Chondrocyte (in vitro differentiated cells): Measurements from ENCODE around the gene TSHZ2. TPM values are rescaled to one million over a fixed set of nuclear protein-coding genes. Genes with fewer than 3 reads are reported as not detected.

Source experiments
- DNase-seq: peaks from one replicate; pipeline ENCODE4 v3.0.0; 2021; ENCODE audit warnings: mixed read lengths, low spot score
- H3K27ac Mint-ChIP-seq: one replicate; pipeline ENCODE4 v1.8.0; 2021; ENCODE audit warnings: mild to moderate bottlenecking, moderate library complexity, mixed read lengths; ENCODE audit not compliant: unreplicated experiment
- H3K27me3 Mint-ChIP-seq: 2 replicates; pipeline ENCODE4 v1.8.0; 2021; ENCODE audit warnings: low read depth, mixed read lengths
- H3K36me3 Mint-ChIP-seq: 2 replicates; pipeline ENCODE4 v1.8.0; 2021; ENCODE audit warnings: low read depth, mixed read lengths
- H3K4me1 Mint-ChIP-seq: 2 replicates; pipeline ENCODE4 v1.8.0; 2021; ENCODE audit warnings: low read depth, mild to moderate bottlenecking, mixed read lengths
- H3K4me3 Mint-ChIP-seq: one replicate; pipeline ENCODE4 v1.8.0; 2021; ENCODE audit warnings: mild to moderate bottlenecking, moderate library complexity, mixed read lengths; ENCODE audit not compliant: unreplicated experiment
- H3K9me3 Mint-ChIP-seq: 2 replicates; pipeline ENCODE4 v1.8.0; 2021; ENCODE audit warnings: low read depth, mixed read lengths
- CTCF ChIP-seq: fragments of 200-600 bp; sonication (generic); IDR thresholded peaks from 2 replicates; pipeline ENCODE4 v1.5.0; 2021; ENCODE audit warnings: antibody characterized with exemption, mild to moderate bottlenecking, moderate library complexity
- long read RNA-seq: library from polyadenylated mRNA; stranded (forward); transcript quantifications from one replicate; pipeline ENCODE4 v2.0.0, GENCODE V29; 2021
- total RNA-seq: library from RNA; stranded (reverse); gene quantifications from 3 replicates; pipeline ENCODE4 v1.2.1, GENCODE V29; 2021

Gene TSHZ2
- total RNA-seq: 0.28 to 0.37 TPM in 2 of 3 replicates, not detected in the other
- long read RNA-seq: 0 reads

- H3K27ac Mint-ChIP-seq: no peak within 1 kb of the TSS
- peaks cover 19% of the 10 kb centered on the region for H3K4me1 Mint-ChIP-seq
- DNase-seq: no peak
Observed at GRCh38 chr20:52972190-52972937, at the start of gene TSHZ2. Gene TSHZ2 (plus strand): TSS chr20:52972358. CDS start chr20:52973294, 936 bp downstream.

GRCh38 chr20:52922436-52922835 is 49.7 kb upstream of the TSHZ2 start:
- no peaks in the 10 kb centered on the region for H3K4me1 Mint-ChIP-seq
- no peaks in the 10 kb centered on the region for H3K27me3 Mint-ChIP-seq
- no peak overlapping the region for H3K27ac Mint-ChIP-seq
- H3K4me3 Mint-ChIP-seq: no peak overlapping the region
- no peak for DNase-seq
- no peaks in the 10 kb centered on the region for H3K36me3 Mint-ChIP-seq
- peaks cover 14% of the 10 kb centered on the region for H3K9me3 Mint-ChIP-seq
- TF ChIP-seq CTCF: no peak

More at GRCh38 chr20:52972190-52972937, at the start of gene TSHZ2:
- Mint-ChIP-seq H3K36me3 (peaks cover 2% of the 10 kb centered on the region), H3K27me3 (peaks cover 54% of the 10 kb centered on the region), H3K9me3 (no peaks in the 10 kb centered on the region), H3K4me3 (peak within 1 kb of the TSS; percentile 89)
- TF ChIP-seq CTCF: no peak

GRCh38 chr20:52923123-52923937 is 48.8 kb upstream of the TSHZ2 start:
- Mint-ChIP-seq H3K9me3 (peaks cover 15% of the 10 kb centered on the region), H3K4me3 (no peak overlapping the region), H3K36me3 (no peaks in the 10 kb centered on the region), H3K4me1 (no peaks in the 10 kb centered on the region), H3K27ac (no peak overlapping the region), H3K27me3 (no peaks in the 10 kb centered on the region)
- TF ChIP-seq CTCF: no peak
- DNase-seq: no peak

- Mint-ChIP-seq H3K9me3 (peaks cover 15% of the 10 kb centered on the region), H3K4me1 (no peaks in the 10 kb centered on the region), H3K27ac (no peak overlapping the region), H3K27me3 (no peaks in the 10 kb centered on the region), H3K36me3 (no peaks in the 10 kb centered on the region), H3K4me3 (no peak overlapping the region)
- no peak for TF ChIP-seq CTCF
- DNase-seq: no peak
Observed at GRCh38 chr20:52924411-52925271, 47.5 kb upstream of the TSHZ2 start.

- Mint-ChIP-seq H3K27me3 (no peaks in the 10 kb centered on the region), H3K27ac (no peak overlapping the region), H3K4me1 (no peaks in the 10 kb centered on the region), H3K36me3 (no peaks in the 10 kb centered on the region), H3K9me3 (peaks cover 10% of the 10 kb centered on the region), H3K4me3 (no peak overlapping the region)
- TF ChIP-seq CTCF: no peak
- no peak for DNase-seq
Observed at GRCh38 chr20:52926505-52926904, 45.7 kb upstream of the TSHZ2 start.
